ENCODE results near the gene DIAPH3.

The DIAPH3 gene

GRCh38 chr13:59635589-59635988 is 528.1 kb downstream of the DIAPH3 start:
- no peak for DNase-seq (ENCODE audit: low read depth)

- DNase-seq (ENCODE audit: low read depth), result no peak
Measured at GRCh38 chr13:59633290-59633689, 530.4 kb downstream of the DIAPH3 start.

- DNase-seq (ENCODE audit: low read depth), result no peak
Measured at GRCh38 chr13:59631271-59631670, 532.5 kb downstream of the DIAPH3 start.

- DNase-seq (ENCODE audit: low read depth), result no peak
Measured at GRCh38 chr13:59625111-59625510, 538.6 kb downstream of the DIAPH3 start.

GRCh38 chr13:59623206-59623915 is 540.4 kb downstream of the DIAPH3 start:
- no peak for DNase-seq (ENCODE audit: low read depth)

GRCh38 chr13:59621773-59622172 is 542.0 kb downstream of the DIAPH3 start:
- DNase-seq (ENCODE audit: low read depth), result no peak

Measured in CMK (cell line).